IMR-90 (cell line): Measurements from ENCODE around the gene BCL2. TPM values are rescaled to one million over a fixed set of nuclear protein-coding genes. Genes with fewer than 3 reads are reported as not detected.

Experiments used
- ATAC-seq: fragments of 200-7000 bp; cut with Tn5 transposase; 2 replicates; pipeline ENCODE4 v1.9.1; 2020; ENCODE audit warnings: low read depth, mild to moderate bottlenecking, moderate library complexity
- BruUV-seq: library from RNA; stranded (reverse); fragments of 400-500 nt; replicated peaks from 2 replicates; lab custom pipeline; 2021; lab: Mats Ljungman, UMichigan
- CTCF ChIA-PET: fragments of 300-600 bp; formaldehyde crosslinking; extraction: SDS; loops from one replicate; lab custom pipeline; 2021; ENCODE audit warnings: antibody characterized with exemption; lab: Yijun Ruan, JAX
- POLR2A ChIA-PET: fragments of 300-600 bp; sonication (Branson Sonifier 250); formaldehyde crosslinking; loops from one replicate; lab custom pipeline; 2022; ENCODE audit warnings: antibody characterized with exemption; ENCODE audit not compliant: unreplicated experiment; lab: Charles Lee
- DNase-seq: peaks from one replicate; pipeline ENCODE4 v3.0.0; 2013
- H2AFZ ChIP-seq: replicated peaks from 2 replicates; pipeline ENCODE3; 2013; ENCODE audit warnings: low read length, mild to moderate bottlenecking; ENCODE audit not compliant: poor library complexity
- H2AK5ac ChIP-seq: 2 replicates; pipeline ENCODE4 v1.6.1; 2013; ENCODE audit warnings: low read depth, low read length, inconsistent platforms
- H2AK9ac ChIP-seq: replicated peaks from 2 replicates; pipeline ENCODE3; 2013; ENCODE audit warnings: mild to moderate bottlenecking, low read depth, low read length, moderate library complexity; ENCODE audit not compliant: poor library complexity
- H2BK120ac ChIP-seq: 2 replicates; pipeline ENCODE4 v1.6.1; 2013; ENCODE audit warnings: low read depth, low read length, inconsistent platforms
- H2BK15ac ChIP-seq: 3 replicates; pipeline ENCODE4 v1.6.1; 2013; ENCODE audit warnings: low read depth, low read length, inconsistent platforms
- H2BK20ac ChIP-seq: 2 replicates; pipeline ENCODE4 v1.6.1; 2013; ENCODE audit warnings: low read depth, mild to moderate bottlenecking, inconsistent platforms, low read length, moderate library complexity
- H2BK5ac ChIP-seq: 2 replicates; pipeline ENCODE4 v1.6.1; 2013; ENCODE audit warnings: mild to moderate bottlenecking, low read depth, low read length, inconsistent platforms; ENCODE audit not compliant: poor library complexity, severe bottlenecking
- H3K14ac ChIP-seq: replicated peaks from 2 replicates; pipeline ENCODE4 v1.6.1; 2013; ENCODE audit warnings: low read depth, low read length, inconsistent platforms
- H3K18ac ChIP-seq: 2 replicates; pipeline ENCODE4 v1.6.1; 2013; ENCODE audit warnings: low read depth, low read length, control low read depth
- H3K23ac ChIP-seq: 2 replicates; pipeline ENCODE4 v1.6.1; 2013; ENCODE audit warnings: low read depth, low read length, inconsistent platforms
- H3K27ac ChIP-seq: 2 replicates; pipeline ENCODE4 v1.5.1; 2013; ENCODE audit warnings: mild to moderate bottlenecking, control low read depth, low read length; ENCODE audit not compliant: insufficient read depth
- H3K27me3 ChIP-seq: 2 replicates; pipeline ENCODE4 v1.6.1; 2013; ENCODE audit warnings: low read length; ENCODE audit not compliant: control insufficient read depth, insufficient read depth
- H3K36me3 ChIP-seq: 2 replicates; pipeline ENCODE4 v1.6.1; 2013; ENCODE audit warnings: low read length, mixed read lengths; ENCODE audit not compliant: control insufficient read depth, insufficient read depth
- H3K4ac ChIP-seq: 2 replicates; pipeline ENCODE4 v1.6.1; 2013; ENCODE audit warnings: low read depth, low read length, inconsistent platforms
- H3K4me1 ChIP-seq: 2 replicates; pipeline ENCODE4 v1.6.1; 2013; ENCODE audit warnings: low read length, mixed read lengths; ENCODE audit not compliant: control insufficient read depth, insufficient read depth
- H3K4me2 ChIP-seq: 2 replicates; pipeline ENCODE4 v1.6.1; 2013; ENCODE audit warnings: low read depth, mild to moderate bottlenecking, control low read depth, low read length, moderate library complexity
- H3K4me3 ChIP-seq: 2 replicates; pipeline ENCODE4 v1.5.1; 2013; ENCODE audit warnings: low read depth, mild to moderate bottlenecking, control low read depth, low read length, moderate library complexity; ENCODE audit not compliant: insufficient read depth
- H3K56ac ChIP-seq: 2 replicates; pipeline ENCODE4 v1.6.1; 2013; ENCODE audit warnings: low read length, inconsistent platforms; ENCODE audit not compliant: insufficient read depth; ENCODE audit errors: extremely low read depth
- H3K79me1 ChIP-seq, 2 experiments: 2 replicates each; pipeline ENCODE4 v1.6.1; 2013; ENCODE audit warnings: low read length in 2 of 2, inconsistent platforms in 1 of 2, low read depth in 1 of 2
- H3K9ac ChIP-seq: 2 replicates; pipeline ENCODE4 v1.6.1; 2013; ENCODE audit warnings: low read depth, low read length, control low read depth
- H3K9me1 ChIP-seq: 2 replicates; pipeline ENCODE4 v1.6.1; 2013; ENCODE audit warnings: low read length, inconsistent platforms; ENCODE audit not compliant: insufficient read depth
- H3K9me3 ChIP-seq: 2 replicates; pipeline ENCODE4 v1.6.1; 2013; ENCODE audit warnings: low read length; ENCODE audit not compliant: control insufficient read depth, insufficient read depth
- H4K20me1 ChIP-seq: 2 replicates; pipeline ENCODE4 v1.6.1; 2013; ENCODE audit warnings: low read length, inconsistent platforms; ENCODE audit not compliant: insufficient read depth
- H4K5ac ChIP-seq: 2 replicates; pipeline ENCODE4 v1.6.1; 2013; ENCODE audit warnings: mild to moderate bottlenecking, low read depth, low read length, control low read depth
- H4K8ac ChIP-seq, 2 experiments: 2 replicates each; pipeline ENCODE4 v1.6.1; 2013; ENCODE audit warnings: low read depth in 2 of 2, low read length in 2 of 2, control low read depth in 1 of 2, inconsistent platforms in 1 of 2
- H4K91ac ChIP-seq: 2 replicates; pipeline ENCODE4 v1.6.1; 2013; ENCODE audit warnings: low read depth, low read length, inconsistent platforms; ENCODE audit not compliant: insufficient read depth
- MAFK ChIP-seq: IDR thresholded peaks from 2 replicates; pipeline ENCODE4 v1.6.1; 2012; ENCODE audit warnings: low read depth, low read length, improper control_type of control experiment
- NFE2L2 ChIP-seq: fragments of 150-350 bp; IDR thresholded peaks from 2 replicates; pipeline ENCODE4 v1.6.1; 2016; ENCODE audit warnings: low read depth, mild to moderate bottlenecking, low read length
- RCOR1 ChIP-seq: IDR thresholded peaks from 2 replicates; pipeline ENCODE4 v1.6.1; 2012; ENCODE audit warnings: mild to moderate bottlenecking, low read length, improper control_type of control experiment; ENCODE audit not compliant: insufficient replicate concordance
- WGBS, 2 experiments: methylation state at CpG; one replicate each; pipeline versions ENCODE4 v1.1.5 to v1.1.7; 2013; ENCODE audit warnings: missing lambda C conversion rate in 2 of 2; ENCODE audit not compliant: insufficient read length in 1 of 2; ENCODE audit errors: extremely low coverage in 2 of 2; 5-methylcytosine and 5-hydroxymethylcytosine counted together
- dilution Hi-C: fragments of 300-500 bp; cut with HindIII; formaldehyde crosslinking; loops from one replicate; pipeline ENCODE4 v1.14.3; 2018; ENCODE audit warnings: low sequenced_read_pairs; ENCODE audit not compliant: unreplicated experiment
- in situ Hi-C: fragments of 300-500 bp; cut with MboI; formaldehyde crosslinking; loops from 3 replicates; pipeline ENCODE4 v1.14.3; 2019; ENCODE audit warnings: low sequenced_read_pairs, inconsistent platforms, mixed read lengths
- intact Hi-C: fragments of 100-400 bp; cut with micrococcal nuclease; formaldehyde crosslinking; loops from 2 replicates; pipeline ENCODE4 v1.10.0; 2022
- polyA plus RNA-seq, 3 experiments: library from polyadenylated mRNA; depleted of rRNA; stranded (reverse); fragments of >200 nt; gene quantifications; 2 replicates each; pipeline ENCODE4 v1.2.3, GENCODE V29; 2012; ENCODE audit warnings: low replicate concordance in 1 of 3
- total RNA-seq: library from RNA; depleted of rRNA; stranded (reverse); fragments of >200 nt; gene quantifications from 2 replicates; pipeline ENCODE4 v1.2.3, GENCODE V29; 2012
- TF ChIP-seq, protein P1 (sequence below): conservative IDR thresholded peaks from 2 replicates; pipeline ENCODE4 v1.5.1; 2012; ENCODE audit warnings: mild to moderate bottlenecking, low read depth, low read length, improper control_type of control experiment
- TF ChIP-seq, protein P2 (sequence below): fragments of 150-350 bp; IDR thresholded peaks from 2 replicates; pipeline ENCODE4 v1.6.1; 2017; ENCODE audit warnings: mild to moderate bottlenecking, antibody characterized with exemption, low read length, low read depth

Gene BCL2
- total and polyA plus RNA-seq, 2 of the 4 experiments (the other 2 are of a cell fraction), result 0.24 to 0.54 TPM

DNA sequence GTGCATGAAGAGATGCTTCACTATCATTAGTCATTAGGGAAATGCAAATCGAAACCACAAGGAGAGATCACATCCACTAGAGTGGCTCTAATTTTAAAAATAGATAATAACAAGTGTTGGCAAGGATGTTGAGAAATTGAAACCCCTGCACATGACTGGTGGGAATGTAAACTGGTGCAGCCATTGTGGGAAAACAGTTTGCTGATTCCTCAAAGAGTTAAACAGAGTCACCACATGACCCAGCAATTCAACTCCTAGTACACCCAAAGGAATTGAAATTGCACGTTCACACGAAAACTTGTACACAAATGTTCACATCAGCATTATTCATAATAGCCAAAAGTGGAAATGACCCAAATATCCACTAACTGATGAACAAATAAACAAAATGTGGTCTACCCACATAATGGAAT lies 179.5 kb downstream of the BCL2 start:
- H2BK120ac ChIP-seq, result no peak overlapping the region
- no peak overlapping the region for H2AK9ac ChIP-seq
- no peaks in the 10 kb centered on the region for H3K9me3 ChIP-seq
- no peak overlapping the region for H2BK5ac ChIP-seq
- no peaks in the 10 kb centered on the region for H3K9me1 ChIP-seq
- H4K91ac ChIP-seq, result no peak overlapping the region
- no peak overlapping the region for H3K4me3 ChIP-seq
- ChIA-PET CTCF (no interaction called here), POLR2A (no interaction called here)
- H3K4me2 ChIP-seq, result no peak overlapping the region
- dilution Hi-C loops, result no loop called here
- no peak overlapping the region for H3K18ac ChIP-seq
- no peak overlapping the region for H4K8ac ChIP-seq
- H3K23ac ChIP-seq, result no peak overlapping the region
- H3K27me3 ChIP-seq, result peaks cover 15% of the 10 kb centered on the region
- ATAC-seq, result no peak
- H3K9ac ChIP-seq, result no peak overlapping the region
- no TSS peak for BruUV-seq
- no peak overlapping the region for H3K27ac ChIP-seq
- TF ChIP-seq, protein P1, sequence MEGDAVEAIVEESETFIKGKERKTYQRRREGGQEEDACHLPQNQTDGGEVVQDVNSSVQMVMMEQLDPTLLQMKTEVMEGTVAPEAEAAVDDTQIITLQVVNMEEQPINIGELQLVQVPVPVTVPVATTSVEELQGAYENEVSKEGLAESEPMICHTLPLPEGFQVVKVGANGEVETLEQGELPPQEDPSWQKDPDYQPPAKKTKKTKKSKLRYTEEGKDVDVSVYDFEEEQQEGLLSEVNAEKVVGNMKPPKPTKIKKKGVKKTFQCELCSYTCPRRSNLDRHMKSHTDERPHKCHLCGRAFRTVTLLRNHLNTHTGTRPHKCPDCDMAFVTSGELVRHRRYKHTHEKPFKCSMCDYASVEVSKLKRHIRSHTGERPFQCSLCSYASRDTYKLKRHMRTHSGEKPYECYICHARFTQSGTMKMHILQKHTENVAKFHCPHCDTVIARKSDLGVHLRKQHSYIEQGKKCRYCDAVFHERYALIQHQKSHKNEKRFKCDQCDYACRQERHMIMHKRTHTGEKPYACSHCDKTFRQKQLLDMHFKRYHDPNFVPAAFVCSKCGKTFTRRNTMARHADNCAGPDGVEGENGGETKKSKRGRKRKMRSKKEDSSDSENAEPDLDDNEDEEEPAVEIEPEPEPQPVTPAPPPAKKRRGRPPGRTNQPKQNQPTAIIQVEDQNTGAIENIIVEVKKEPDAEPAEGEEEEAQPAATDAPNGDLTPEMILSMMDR, result no peak
- TF ChIP-seq MAFK (peak; percentile 38; the same call in 1 of the 2 replicates), NFE2L2 (no peak), RCOR1 (no peak)
- TF ChIP-seq, protein P2, sequence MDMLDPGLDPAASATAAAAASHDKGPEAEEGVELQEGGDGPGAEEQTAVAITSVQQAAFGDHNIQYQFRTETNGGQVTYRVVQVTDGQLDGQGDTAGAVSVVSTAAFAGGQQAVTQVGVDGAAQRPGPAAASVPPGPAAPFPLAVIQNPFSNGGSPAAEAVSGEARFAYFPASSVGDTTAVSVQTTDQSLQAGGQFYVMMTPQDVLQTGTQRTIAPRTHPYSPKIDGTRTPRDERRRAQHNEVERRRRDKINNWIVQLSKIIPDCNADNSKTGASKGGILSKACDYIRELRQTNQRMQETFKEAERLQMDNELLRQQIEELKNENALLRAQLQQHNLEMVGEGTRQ, result no peak
- H3K4me1 ChIP-seq, result no peaks in the 10 kb centered on the region
- H3K36me3 ChIP-seq, result no peaks in the 10 kb centered on the region
- no peak overlapping the region for H2AK5ac ChIP-seq
- H2AFZ ChIP-seq, result no peak overlapping the region
- no peak overlapping the region for H2BK15ac ChIP-seq
- no peak overlapping the region for H3K14ac ChIP-seq
- no peak overlapping the region for H2BK20ac ChIP-seq
- H4K20me1 ChIP-seq, result no peaks in the 10 kb centered on the region
- intact Hi-C loops, result no loop called here
- WGBS, 2 experiments, result 100% methylated on average over 2 of the region's 3 CpGs; no CpG with 5 or more reads in 1 of the 2 experiments
- H3K79me1 ChIP-seq, result no peaks in the 10 kb centered on the region
- in situ Hi-C loops, result no loop called here
- no peak overlapping the region for H4K5ac ChIP-seq
- no peak overlapping the region for H3K56ac ChIP-seq
- DNase-seq, result no peak
- no peak overlapping the region for H3K4ac ChIP-seq
